Keratinocyte (primary cell): Measurements from ENCODE around the gene TMC1. TPM values are rescaled to one million over a fixed set of nuclear protein-coding genes. Genes with fewer than 3 reads are reported as not detected.

Experiments used
- DNase-seq: peaks from one replicate; pipeline ENCODE4 v3.0.0-alpha.2; 2011; ENCODE audit warnings: low read depth, missing footprints, low spot score
- FAIRE-seq: peaks from 2 replicates; lab custom pipeline; 2011; peaks lifted over from hg19 to GRCh38; lab: Jason Lieb, UNC
- H2AFZ ChIP-seq: 2 replicates; pipeline ENCODE4 v1.6.0; 2012; ENCODE audit warnings: low read length, control low read depth, inconsistent platforms; ENCODE audit not compliant: control insufficient read depth
- H3K27ac ChIP-seq: 2 replicates; pipeline ENCODE4 v1.5.1; 2011; ENCODE audit warnings: low read length; ENCODE audit not compliant: control insufficient read depth, insufficient read depth
- H3K27me3 ChIP-seq: 3 replicates; pipeline ENCODE4 v1.6.0; 2011; ENCODE audit warnings: low read length; ENCODE audit not compliant: control insufficient read depth, insufficient read depth; ENCODE audit errors: extremely low read depth
- H3K36me3 ChIP-seq, 2 experiments: 2 replicates in 1 of 2; 3 replicates in 1 of 2; pipeline ENCODE4 v1.5.1; 2011; ENCODE audit warnings: low read length in 2 of 2, mild to moderate bottlenecking in 1 of 2; ENCODE audit not compliant: control insufficient read depth in 2 of 2, insufficient read depth in 2 of 2; ENCODE audit errors: extremely low read depth in 1 of 2
- H3K4me1 ChIP-seq: 3 replicates; pipeline ENCODE4 v1.5.1; 2011; ENCODE audit warnings: low read length; ENCODE audit not compliant: control insufficient read depth, insufficient read depth; ENCODE audit errors: extremely low read depth
- H3K4me2 ChIP-seq: 3 replicates; pipeline ENCODE4 v1.6.0; 2011; ENCODE audit warnings: low read depth, low read length; ENCODE audit not compliant: control insufficient read depth, insufficient read depth; ENCODE audit errors: extremely low read depth
- H3K4me3 ChIP-seq, 3 experiments: fragments of 200-600 bp in 1 of 3; sonication (generic) in 1 of 3; 2 replicates in 2 of 3; 3 replicates in 1 of 3; pipeline ENCODE4 v1.5.1; 2011 to 2016; ENCODE audit warnings: low read length in 3 of 3, mild to moderate bottlenecking in 3 of 3, control low read depth in 2 of 3, inconsistent platforms in 1 of 3, low read depth in 1 of 3, mixed read lengths in 1 of 3, mixed run types in 1 of 3, moderate library complexity in 1 of 3; ENCODE audit not compliant: control insufficient read depth in 2 of 3, insufficient read depth in 2 of 3; ENCODE audit errors: extremely low read depth in 1 of 3
- H3K79me2 ChIP-seq: 2 replicates; pipeline ENCODE4 v1.6.0; 2012; ENCODE audit warnings: low read length; ENCODE audit not compliant: control insufficient read depth, insufficient read depth
- H3K9ac ChIP-seq: 3 replicates; pipeline ENCODE4 v1.6.0; 2011; ENCODE audit warnings: low read length; ENCODE audit not compliant: control insufficient read depth, insufficient read depth; ENCODE audit errors: extremely low read depth
- H3K9me1 ChIP-seq: 3 replicates; pipeline ENCODE4 v1.6.0; 2011; ENCODE audit warnings: low read length; ENCODE audit not compliant: control insufficient read depth, insufficient read depth; ENCODE audit errors: extremely low read depth
- H3K9me3 ChIP-seq: 2 replicates; pipeline ENCODE4 v1.5.1; 2012; ENCODE audit warnings: low read depth, low read length; ENCODE audit not compliant: control insufficient read depth
- H4K20me1 ChIP-seq: 3 replicates; pipeline ENCODE4 v1.6.0; 2011; ENCODE audit warnings: low read length; ENCODE audit not compliant: control insufficient read depth, insufficient read depth; ENCODE audit errors: extremely low read depth
- EZH2 ChIP-seq: IDR thresholded peaks from one replicate; pipeline ENCODE4 v1.6.1; 2012; ENCODE audit warnings: inconsistent platforms, mild to moderate bottlenecking, low read length, moderate library complexity
- dilution Hi-C: fragments of 300-500 bp; cut with MboI; formaldehyde crosslinking; loops from one replicate; pipeline ENCODE4 v1.7.0; 2020; ENCODE audit warnings: low sequenced_read_pairs; ENCODE audit not compliant: extremely low pct_ligation_motif_present
- polyA plus RNA-seq, 5 experiments: library from polyadenylated mRNA; depleted of rRNA in 3 of 5; stranded (reverse) in 3 of 5; stranded (forward) in 1 of 5; unstranded in 1 of 5; fragments of >200 nt; gene quantifications; 1 replicate in 1 of 5; 2 replicates in 3 of 5; 3 replicates in 1 of 5; pipeline versions ENCODE4 v1.2.1 to v1.2.3, GENCODE V29; 2011 to 2012; ENCODE audit warnings: missing spikeins in 2 of 5, low read depth in 1 of 5, low replicate concordance in 1 of 5
- TF ChIP-seq, protein P1 (sequence below), 3 experiments: IDR thresholded peaks in 1 of 3; conservative IDR thresholded peaks in 1 of 3; optimal IDR thresholded peaks in 1 of 3; 2 replicates in 2 of 3; 3 replicates in 1 of 3; pipeline versions ENCODE3 to v1.5.1; 2011; ENCODE audit warnings: low read length in 3 of 3, mild to moderate bottlenecking in 3 of 3, moderate library complexity in 2 of 3, control low read depth in 1 of 3, inconsistent platforms in 1 of 3; ENCODE audit not compliant: insufficient read depth in 2 of 3; ENCODE audit errors: extremely low read depth in 1 of 3

Gene TMC1
- polyA plus RNA-seq, 1 donor (not counting 4 experiments of a cell fraction or from before 2014, with no cell fraction given): 0.05 TPM

DNA sequence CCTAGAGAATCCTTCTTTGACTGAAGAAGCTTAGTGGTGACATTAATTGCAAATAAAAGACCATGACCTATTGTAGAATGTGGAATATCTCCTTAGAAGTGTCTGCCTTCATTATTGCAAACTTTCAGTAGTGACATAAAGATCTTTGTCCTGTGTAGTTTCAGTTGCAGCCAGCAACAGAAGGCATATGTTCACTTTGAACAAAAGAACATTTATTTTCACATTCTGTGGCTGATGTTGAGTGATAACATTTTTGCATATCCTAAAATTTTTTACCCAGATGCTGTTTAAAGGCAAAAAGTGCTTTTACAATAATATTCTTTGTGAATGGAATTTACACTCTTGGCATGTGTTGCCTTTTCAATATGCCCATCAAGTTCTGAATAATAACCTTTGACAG, 165.9 kb downstream of the TMC1 start:
- no peaks in the 10 kb centered on the region for H3K9me3 ChIP-seq
- H3K9me1 ChIP-seq: no peaks in the 10 kb centered on the region
- H2AFZ ChIP-seq: no peak overlapping the region
- dilution Hi-C loops: no loop called here
- no peak for DNase-seq
- H4K20me1 ChIP-seq: no peaks in the 10 kb centered on the region
- H3K4me3 ChIP-seq: no peak overlapping the region
- H3K27ac ChIP-seq: no peak overlapping the region
- no peaks in the 10 kb centered on the region for H3K27me3 ChIP-seq
- TF ChIP-seq EZH2: no peak
- TF ChIP-seq, protein P1, sequence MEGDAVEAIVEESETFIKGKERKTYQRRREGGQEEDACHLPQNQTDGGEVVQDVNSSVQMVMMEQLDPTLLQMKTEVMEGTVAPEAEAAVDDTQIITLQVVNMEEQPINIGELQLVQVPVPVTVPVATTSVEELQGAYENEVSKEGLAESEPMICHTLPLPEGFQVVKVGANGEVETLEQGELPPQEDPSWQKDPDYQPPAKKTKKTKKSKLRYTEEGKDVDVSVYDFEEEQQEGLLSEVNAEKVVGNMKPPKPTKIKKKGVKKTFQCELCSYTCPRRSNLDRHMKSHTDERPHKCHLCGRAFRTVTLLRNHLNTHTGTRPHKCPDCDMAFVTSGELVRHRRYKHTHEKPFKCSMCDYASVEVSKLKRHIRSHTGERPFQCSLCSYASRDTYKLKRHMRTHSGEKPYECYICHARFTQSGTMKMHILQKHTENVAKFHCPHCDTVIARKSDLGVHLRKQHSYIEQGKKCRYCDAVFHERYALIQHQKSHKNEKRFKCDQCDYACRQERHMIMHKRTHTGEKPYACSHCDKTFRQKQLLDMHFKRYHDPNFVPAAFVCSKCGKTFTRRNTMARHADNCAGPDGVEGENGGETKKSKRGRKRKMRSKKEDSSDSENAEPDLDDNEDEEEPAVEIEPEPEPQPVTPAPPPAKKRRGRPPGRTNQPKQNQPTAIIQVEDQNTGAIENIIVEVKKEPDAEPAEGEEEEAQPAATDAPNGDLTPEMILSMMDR (optimal IDR thresholded peaks at IDR 0.05 in 1 of 3, IDR thresholded peaks at IDR 0.05 in 1 of 3, conservative IDR thresholded peaks at IDR 0.05 in 1 of 3; ENCODE audit: extremely low read depth in 1 of 3, insufficient read depth in 2 of 3, low read length in 3 of 3): no peak
- no peaks in the 10 kb centered on the region for H3K36me3 ChIP-seq
- no peaks in the 10 kb centered on the region for H3K79me2 ChIP-seq
- H3K4me2 ChIP-seq: no peak overlapping the region
- H3K9ac ChIP-seq: no peak overlapping the region
- H3K4me1 ChIP-seq: no peaks in the 10 kb centered on the region
- FAIRE-seq: no peak

DNA sequence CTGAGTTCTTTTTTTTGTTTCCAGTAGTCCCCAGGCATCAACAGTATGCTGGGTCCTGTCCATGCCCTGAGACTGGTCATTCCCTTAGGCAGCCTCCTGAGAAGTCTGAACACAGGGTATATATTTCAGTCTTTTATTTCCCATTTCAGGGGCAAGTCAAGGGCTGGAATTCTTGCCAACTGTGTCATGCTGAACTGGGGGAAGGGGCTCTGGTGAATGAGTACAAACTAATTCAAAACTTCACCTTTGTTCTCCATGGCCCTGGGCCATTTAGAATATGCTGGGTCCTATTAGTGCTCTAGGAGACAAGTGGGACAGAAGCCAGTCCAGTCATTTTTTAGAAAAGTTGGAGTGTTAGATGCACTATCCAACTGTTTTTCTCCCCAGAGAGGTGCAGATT, 170.3 kb downstream of the TMC1 start:
- no peaks in the 10 kb centered on the region for H3K9me3 ChIP-seq
- H3K4me2 ChIP-seq: no peak overlapping the region
- H3K4me3 ChIP-seq: no peak overlapping the region
- FAIRE-seq (no peak), DNase-seq (no peak)
- no peaks in the 10 kb centered on the region for H3K27me3 ChIP-seq
- no peaks in the 10 kb centered on the region for H3K79me2 ChIP-seq
- H3K36me3 ChIP-seq: no peaks in the 10 kb centered on the region
- H3K9me1 ChIP-seq: no peaks in the 10 kb centered on the region
- H3K27ac ChIP-seq: no peak overlapping the region
- H4K20me1 ChIP-seq: no peaks in the 10 kb centered on the region
- no peak overlapping the region for H2AFZ ChIP-seq
- no peak overlapping the region for H3K9ac ChIP-seq
- TF ChIP-seq, protein P1 (optimal IDR thresholded peaks at IDR 0.05 in 1 of 3, IDR thresholded peaks at IDR 0.05 in 1 of 3, conservative IDR thresholded peaks at IDR 0.05 in 1 of 3; ENCODE audit: extremely low read depth in 1 of 3, insufficient read depth in 2 of 3, low read length in 3 of 3): no peak
- no peak for TF ChIP-seq EZH2
- no peaks in the 10 kb centered on the region for H3K4me1 ChIP-seq
- dilution Hi-C loops: no loop called here
